ENCODE measurements around the gene SCNN1A.
A peak's percentile ranks its signal among the peaks of the same experiment; 100 is the strongest.

GRCh38 chr12:6340032-6340638 is 35.2 kb downstream of the SCNN1A start:
- TF ChIP-seq CTCF (IDR thresholded peaks at IDR 0.05): no peak
- TF ChIP-seq POLR2A (IDR thresholded peaks at IDR 0.05): peak in 1 of 2 donors; percentile 8
- no peak for TF ChIP-seq EP300 (IDR thresholded peaks at IDR 0.05)

Measured in tibial nerve (tissue), 4 donors.